Measurements from ENCODE around the gene UNC5C.

Gene UNC5C

GRCh38 chr4:95546221-95546620 lies 2.6 kb downstream of the UNC5C start:
- no peak for DNase-seq (ENCODE audit: low read depth)

DNA sequence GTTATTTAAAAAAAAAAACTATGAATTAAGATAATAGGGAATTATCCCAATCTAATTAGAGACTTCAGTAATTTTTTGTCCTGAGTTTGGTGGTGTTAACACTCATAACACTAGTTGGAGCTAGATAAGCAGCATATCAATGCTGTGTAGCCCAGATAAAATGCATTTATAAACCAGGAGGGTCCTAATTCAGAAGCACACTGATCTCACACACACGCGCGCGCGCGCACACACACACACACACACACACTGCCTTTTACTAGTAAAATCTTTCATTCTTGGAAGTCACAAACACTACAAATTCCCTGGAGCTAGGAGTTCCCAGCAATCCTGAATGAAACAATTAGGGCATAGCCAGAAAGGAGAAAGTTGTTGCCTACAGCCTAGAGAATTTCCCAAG lies 3.2 kb downstream of the UNC5C start:
- no peak for DNase-seq (ENCODE audit: low read depth)

DNA sequence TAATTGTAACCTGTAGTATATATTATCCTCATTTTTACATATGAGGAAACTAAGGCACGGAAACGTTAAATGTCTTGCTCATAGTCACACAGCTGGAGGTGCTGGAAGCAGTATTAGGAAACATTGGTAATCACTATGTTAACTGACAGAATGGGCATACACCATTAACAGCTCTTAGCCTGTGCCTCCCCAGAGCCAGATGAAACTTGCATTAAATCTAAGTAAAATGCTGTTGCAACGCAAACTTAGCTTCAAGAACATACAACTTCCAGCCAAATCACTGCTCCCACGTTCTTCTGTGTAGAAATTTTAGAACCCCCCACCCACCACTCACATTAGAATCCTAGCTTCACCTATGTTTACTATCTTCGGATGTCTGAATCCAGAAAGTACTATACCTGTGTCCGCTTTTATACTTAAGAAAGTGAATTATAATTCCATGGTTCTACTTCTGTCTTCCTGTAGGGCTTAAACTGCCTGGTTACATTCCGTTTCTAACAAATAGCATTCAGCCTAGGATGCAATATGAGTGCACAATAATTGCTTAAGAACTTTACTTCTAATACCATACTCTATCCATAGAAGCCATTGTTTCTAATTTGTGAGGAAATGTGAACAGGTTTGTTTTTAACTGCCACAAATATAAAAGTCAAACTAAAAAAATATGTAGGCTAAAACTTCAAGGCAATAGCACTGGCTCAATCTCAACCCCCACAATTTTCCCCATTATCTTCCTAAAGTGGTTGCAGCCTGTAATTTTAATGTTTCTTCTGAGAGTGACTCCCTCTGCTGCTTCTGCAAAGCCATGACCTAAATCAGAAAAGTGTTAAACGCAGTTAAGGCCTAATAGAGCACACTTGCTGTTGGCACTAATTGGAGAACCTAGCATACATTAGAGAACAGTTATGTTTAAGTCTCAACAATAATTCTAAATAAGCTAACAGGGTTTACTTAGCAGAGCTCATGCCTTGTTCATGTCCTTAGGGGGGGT lies 4.4 kb downstream of the UNC5C start:
- DNase-seq (ENCODE audit: low read depth), result no peak

DNA sequence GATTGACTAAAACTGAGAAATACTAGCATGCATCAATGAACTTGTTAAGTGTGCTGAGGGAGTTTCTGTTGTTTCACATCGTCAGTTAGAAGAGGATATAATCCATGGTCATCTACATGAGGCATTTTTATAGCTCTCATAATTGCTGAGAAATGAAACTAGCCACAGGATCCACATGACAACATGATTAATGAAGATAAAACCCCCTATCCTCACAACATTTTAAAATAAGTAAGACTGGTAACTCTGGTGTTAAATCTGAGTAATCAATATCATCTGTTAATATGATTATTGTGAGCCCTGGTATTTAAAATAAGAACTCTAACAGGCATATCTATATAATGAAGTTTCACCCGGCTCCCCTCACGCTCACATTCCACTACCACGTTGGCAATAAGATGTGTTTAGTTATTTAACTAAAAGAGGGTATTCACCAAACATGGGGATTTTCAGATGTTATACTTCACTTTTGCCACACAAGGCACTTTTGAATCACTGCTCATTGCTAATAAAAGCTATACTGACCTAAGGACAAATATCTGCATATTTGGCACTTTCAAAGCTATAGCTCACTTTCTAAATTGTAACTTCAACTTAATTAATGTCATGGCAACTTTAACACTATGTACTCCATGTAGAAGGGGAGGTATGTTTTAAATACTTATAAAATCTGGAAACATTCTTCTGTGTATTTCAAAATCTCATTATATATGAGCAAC lies 6.7 kb downstream of the UNC5C start:
- no peak for DNase-seq (ENCODE audit: low read depth)

- DNase-seq (ENCODE audit: low read depth), result no peak
Observed at GRCh38 chr4:95541094-95541493, 7.7 kb downstream of the UNC5C start.

DNA sequence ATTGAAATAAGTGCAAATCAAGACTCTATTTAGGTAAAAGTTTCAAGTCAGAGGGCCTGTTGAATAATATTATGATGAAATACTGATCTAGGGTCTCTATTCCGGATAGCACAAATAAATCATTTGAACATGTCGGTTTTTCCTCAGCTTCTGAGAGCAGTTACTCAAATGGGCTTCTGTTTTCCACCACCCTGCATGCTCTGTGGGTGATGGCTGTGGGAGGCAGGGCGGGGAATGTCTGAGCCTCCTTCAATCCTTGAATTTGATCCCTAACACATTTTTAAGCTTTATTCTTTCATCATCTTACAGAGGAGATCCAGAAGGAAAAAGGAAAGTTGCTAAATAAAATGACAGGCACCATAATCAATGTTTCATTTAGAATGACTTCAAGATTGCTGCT lies 8.5 kb downstream of the UNC5C start:
- DNase-seq (ENCODE audit: low read depth), result no peak

GRCh38 chr4:95539106-95539505 lies 9.7 kb downstream of the UNC5C start:
- no peak for DNase-seq (ENCODE audit: low read depth)

DNA sequence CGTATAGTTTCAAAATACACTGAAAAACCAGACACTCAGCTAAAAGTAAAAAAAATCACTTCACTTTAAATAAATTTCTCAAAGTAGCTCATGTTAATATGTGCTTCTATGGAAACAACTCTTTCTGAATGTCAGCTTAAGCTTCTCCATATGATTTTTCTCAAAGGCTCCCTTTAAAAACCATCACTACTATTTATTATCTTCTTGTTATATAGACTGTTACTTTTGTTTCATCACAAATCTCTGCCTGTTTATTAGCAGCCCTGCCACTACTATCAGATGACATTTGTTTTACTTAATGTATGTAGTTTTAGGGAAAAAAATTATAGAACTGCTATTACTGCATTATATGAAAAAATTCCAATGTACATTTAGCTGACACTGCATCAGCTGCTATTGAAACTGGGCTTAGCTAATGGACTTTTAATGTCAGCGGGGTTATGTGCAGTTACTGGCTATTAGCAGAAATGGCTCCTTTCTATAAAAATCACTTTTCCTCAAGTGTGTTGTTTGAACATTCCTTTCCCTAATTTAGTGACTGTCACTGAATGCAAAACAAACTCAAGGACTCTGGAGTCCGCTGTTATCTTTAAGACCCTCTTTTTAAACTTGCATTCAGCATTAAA lies 10.8 kb downstream of the UNC5C start:
- no peak for DNase-seq (ENCODE audit: low read depth)

- no peak for DNase-seq (ENCODE audit: low read depth)
Observed at GRCh38 chr4:95537191-95537590, 11.6 kb downstream of the UNC5C start.

DNA sequence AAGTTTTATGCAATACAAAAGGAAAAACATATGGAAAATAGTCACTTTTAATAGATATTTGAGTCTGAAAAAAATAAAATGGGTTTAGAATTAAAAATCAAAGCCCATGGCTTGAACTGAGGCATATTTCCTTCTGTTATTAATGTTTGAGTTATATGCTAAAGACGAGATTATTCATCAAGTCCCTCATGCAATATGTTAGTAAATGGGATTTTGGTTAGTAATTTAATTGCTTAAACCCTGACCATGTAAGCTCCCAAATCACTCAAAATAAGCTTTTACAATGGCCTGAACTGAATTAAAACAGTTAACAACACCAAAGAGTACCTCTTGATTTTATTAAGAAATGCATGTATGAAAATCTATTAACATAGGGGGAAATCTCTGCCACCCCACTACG lies 12.1 kb downstream of the UNC5C start:
- DNase-seq (ENCODE audit: low read depth), result no peak

DNA sequence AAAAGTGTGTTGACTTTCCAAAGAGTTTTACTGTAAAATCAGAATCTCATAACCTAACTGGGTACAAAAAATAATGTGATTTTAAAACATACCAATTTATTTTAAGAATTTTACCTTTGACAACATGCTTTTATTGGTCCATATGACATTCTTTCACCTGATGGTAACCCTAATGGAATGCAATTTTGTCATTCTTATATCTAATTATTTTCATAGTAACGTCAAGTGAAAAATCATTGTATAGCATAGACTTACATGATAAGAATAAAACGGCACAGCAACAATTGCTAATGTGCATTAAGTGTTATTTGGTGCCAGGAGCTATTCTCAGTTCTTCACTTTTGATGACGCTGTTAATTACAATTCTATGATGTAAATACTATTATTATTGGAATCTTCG lies 13.6 kb downstream of the UNC5C start:
- no peak for DNase-seq (ENCODE audit: low read depth)

- DNase-seq (ENCODE audit: low read depth), result no peak
Observed at GRCh38 chr4:95534032-95534431, 14.7 kb downstream of the UNC5C start.

- DNase-seq (ENCODE audit: low read depth), result no peak
Observed at GRCh38 chr4:95533254-95533653, 15.5 kb downstream of the UNC5C start.

- DNase-seq (ENCODE audit: low read depth), result no peak
Observed at GRCh38 chr4:95532305-95532704, 16.5 kb downstream of the UNC5C start.

- DNase-seq (ENCODE audit: low read depth), result no peak
Observed at GRCh38 chr4:95531141-95531540, 17.6 kb downstream of the UNC5C start.

DNA sequence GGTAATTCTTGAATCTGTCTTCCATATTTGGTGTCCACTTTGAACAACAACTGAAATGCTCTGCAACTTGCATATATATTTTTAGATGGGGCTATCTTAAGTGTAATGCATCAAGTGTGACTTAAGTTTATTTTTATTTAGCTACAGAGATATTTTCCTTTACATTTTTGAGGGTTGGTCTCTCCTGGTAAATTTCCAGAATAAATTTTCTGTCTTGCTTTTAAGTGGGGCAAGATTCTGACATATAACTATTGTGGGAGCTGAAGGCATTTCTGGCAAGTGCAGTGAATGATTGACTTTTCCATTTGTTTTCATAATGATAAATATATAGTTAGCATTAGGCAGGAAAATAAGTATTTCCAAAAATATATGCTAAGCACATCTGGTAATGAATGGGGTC lies 18.8 kb downstream of the UNC5C start:
- no peak for DNase-seq (ENCODE audit: low read depth)

- DNase-seq (ENCODE audit: low read depth), result no peak
Observed at GRCh38 chr4:95528388-95528948, 20.3 kb downstream of the UNC5C start.

GRCh38 chr4:95526075-95526474 lies 22.7 kb downstream of the UNC5C start:
- no peak for DNase-seq (ENCODE audit: low read depth)

DNA sequence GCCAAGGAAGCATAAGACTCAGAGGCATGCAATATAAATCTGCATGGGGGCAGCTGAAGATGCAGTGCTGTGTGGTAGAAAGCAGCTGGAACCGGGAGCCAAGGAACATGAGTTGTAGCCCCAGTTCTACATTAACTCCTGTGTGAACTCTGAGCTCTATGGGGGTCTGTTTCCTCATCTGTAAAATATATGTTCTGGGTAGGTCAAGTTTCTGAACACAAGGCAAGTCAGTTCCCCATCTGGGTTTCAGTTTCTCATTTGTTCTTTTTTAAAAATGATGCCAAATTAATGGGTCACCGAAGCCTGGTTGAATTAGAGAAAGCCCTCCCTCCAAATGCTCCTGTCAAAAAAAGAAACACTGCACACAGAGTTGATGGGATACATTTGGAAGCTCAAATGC lies 24.0 kb downstream of the UNC5C start:
- no peak for DNase-seq (ENCODE audit: low read depth)

- DNase-seq (ENCODE audit: low read depth), result no peak
Observed at GRCh38 chr4:95524184-95524583, 24.6 kb downstream of the UNC5C start.

DNA sequence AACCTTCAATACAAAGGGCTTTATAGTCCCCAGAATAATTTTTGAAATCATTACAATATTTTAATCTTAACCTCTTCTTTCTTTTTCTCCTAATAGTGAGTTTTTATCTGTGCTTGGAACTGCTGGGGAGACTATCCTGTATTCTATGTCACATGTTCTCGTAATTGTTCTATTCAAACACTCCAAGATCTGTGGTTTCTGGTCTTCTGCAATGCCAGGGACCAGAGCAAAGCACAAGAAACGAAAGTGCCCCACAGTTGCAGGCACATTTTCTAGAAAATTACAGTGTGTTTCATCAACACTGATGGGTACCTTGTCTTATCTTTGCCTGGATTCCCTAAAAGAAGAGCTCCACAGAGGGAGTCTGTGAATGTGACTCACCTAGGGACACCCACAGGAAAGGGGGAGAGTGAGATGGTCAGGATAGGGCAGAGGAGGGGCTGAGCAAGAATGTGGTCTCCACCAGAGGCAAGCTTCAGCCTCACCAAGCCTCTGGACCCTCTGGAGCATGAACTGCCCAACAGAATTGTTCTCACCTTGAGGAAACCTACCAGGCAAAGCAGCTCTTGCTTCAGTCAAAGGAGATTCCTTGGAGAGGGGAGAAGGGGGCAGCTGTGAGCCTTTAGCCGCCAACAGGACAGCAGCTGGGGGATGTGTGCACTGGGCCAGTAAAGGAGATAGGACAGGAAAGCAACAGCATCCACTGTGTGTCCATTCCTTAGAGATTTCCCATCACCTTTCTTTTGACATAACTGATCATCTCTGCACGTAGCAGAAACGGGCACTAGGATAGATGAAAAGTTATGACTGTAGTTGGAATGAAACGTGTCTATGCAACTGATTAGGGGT lies 25.9 kb downstream of the UNC5C start:
- no peak for DNase-seq (ENCODE audit: low read depth)
